Mucosa of stomach (tissue), 1 donor: ENCODE measurements around the gene INO80E.

Experiments
- H3K27me3 ChIP-seq: one replicate; pipeline ENCODE4 v1.7.0; 2013; ENCODE audit warnings: mild to moderate bottlenecking, low read length; ENCODE audit not compliant: control insufficient read depth, insufficient read depth
- H3K36me3 ChIP-seq: one replicate; pipeline ENCODE4 v1.7.0; 2013; ENCODE audit warnings: low read length; ENCODE audit not compliant: control insufficient read depth, insufficient read depth
- H3K4me1 ChIP-seq: one replicate; pipeline ENCODE4 v1.7.0; 2013; ENCODE audit warnings: mild to moderate bottlenecking, low read length; ENCODE audit not compliant: control insufficient read depth, insufficient read depth
- H3K4me3 ChIP-seq: one replicate; pipeline ENCODE4 v1.7.0; 2013; ENCODE audit warnings: low read length
- H3K9ac ChIP-seq: one replicate; pipeline ENCODE4 v1.7.0; 2013; ENCODE audit warnings: mild to moderate bottlenecking, low read length, moderate library complexity
- H3K9me3 ChIP-seq: one replicate; pipeline ENCODE4 v1.7.0; 2013; ENCODE audit warnings: mild to moderate bottlenecking, low read length, moderate library complexity; ENCODE audit not compliant: control insufficient read depth
- donor health status: Pancreatic carcinoma.

INO80E gene

DNA sequence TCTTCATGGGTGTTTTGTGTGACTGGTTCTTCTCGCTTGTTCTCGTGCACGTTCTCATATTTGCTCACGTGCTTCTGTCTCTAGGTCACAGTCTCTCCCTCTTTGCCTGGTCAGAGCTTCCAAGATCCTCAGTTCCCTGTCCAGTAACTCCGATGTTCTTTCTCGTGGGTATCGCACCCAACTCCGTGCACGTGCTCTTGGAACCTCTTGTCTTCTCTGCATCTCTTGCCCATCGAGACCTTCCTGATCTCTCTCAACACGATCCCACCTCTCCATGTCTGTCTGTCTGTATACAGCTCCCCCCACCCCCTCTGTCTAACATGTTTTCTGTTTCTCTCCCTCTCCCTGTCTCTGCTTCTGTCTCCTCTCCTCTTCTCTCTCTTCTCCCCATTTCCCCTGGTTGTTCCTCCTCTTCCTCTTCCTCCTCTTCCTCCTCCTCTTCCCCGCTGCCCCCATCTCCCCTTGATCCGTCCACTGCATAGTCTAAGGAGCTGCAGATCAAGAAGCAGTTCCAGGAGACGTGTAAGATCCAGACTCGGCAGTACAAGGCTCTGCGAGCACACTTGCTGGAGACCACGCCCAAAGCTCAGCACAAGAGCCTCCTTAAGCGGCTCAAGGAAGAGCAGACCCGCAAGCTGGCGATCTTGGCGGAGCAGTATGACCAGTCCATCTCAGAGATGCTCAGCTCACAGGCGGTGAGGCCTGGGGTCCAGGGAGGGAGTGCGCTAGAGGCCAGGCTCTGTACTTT lies 6.8 kb upstream of the INO80E start:
- Histone ChIP-seq H3K27me3 (no peaks in the 10 kb centered on the region), H3K4me1 (peaks cover 22% of the 10 kb centered on the region), H3K4me3 (no peak overlapping the region), H3K9ac (no peak overlapping the region), H3K9me3 (no peaks in the 10 kb centered on the region), H3K36me3 (peaks cover 29% of the 10 kb centered on the region)

- Histone ChIP-seq H3K9me3 (no peaks in the 10 kb centered on the region), H3K36me3 (peaks cover 23% of the 10 kb centered on the region), H3K9ac (no peak overlapping the region), H3K4me1 (peaks cover 29% of the 10 kb centered on the region), H3K27me3 (no peaks in the 10 kb centered on the region), H3K4me3 (no peak overlapping the region)
These were observed 6.0 kb upstream of the INO80E start for GRCh38 chr16:29990034-29990433.

DNA sequence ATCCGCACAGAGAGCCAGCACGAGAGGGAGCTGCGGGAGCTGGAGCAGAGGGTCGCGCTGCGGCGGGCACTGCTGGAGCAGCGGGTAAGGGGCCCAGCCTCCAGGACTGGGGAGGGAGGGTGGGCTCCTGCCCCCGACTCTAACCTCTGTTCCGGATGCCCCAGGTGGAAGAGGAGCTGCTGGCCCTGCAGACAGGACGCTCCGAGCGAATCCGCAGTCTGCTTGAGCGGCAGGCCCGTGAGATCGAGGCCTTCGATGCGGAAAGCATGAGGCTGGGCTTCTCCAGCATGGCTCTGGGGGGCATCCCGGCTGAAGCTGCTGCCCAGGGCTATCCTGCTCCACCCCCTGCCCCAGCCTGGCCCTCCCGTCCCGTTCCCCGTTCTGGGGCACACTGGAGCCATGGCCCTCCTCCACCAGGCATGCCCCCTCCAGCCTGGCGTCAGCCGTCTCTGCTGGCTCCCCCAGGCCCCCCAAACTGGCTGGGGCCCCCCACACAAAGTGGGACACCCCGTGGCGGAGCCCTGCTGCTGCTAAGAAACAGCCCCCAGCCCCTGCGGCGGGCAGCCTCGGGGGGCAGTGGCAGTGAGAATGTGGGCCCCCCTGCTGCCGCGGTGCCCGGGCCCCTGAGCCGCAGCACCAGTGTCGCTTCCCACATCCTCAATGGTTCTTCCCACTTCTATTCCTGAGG lies 5.0 kb upstream of the INO80E start:
- Histone ChIP-seq H3K9ac (no peak overlapping the region), H3K36me3 (peaks cover 14% of the 10 kb centered on the region), H3K4me3 (no peak overlapping the region), H3K4me1 (peaks cover 29% of the 10 kb centered on the region), H3K9me3 (no peaks in the 10 kb centered on the region), H3K27me3 (no peaks in the 10 kb centered on the region)

- H3K27me3 ChIP-seq: no peaks in the 10 kb centered on the region
- H3K4me3 ChIP-seq: no peak overlapping the region
- H3K9ac ChIP-seq: no peak overlapping the region
- H3K4me1 ChIP-seq: peaks cover 30% of the 10 kb centered on the region
- H3K9me3 ChIP-seq: no peaks in the 10 kb centered on the region
- peaks cover 14% of the 10 kb centered on the region for H3K36me3 ChIP-seq
These were observed 4.5 kb upstream of the INO80E start for GRCh38 chr16:29991571-29991904.

DNA sequence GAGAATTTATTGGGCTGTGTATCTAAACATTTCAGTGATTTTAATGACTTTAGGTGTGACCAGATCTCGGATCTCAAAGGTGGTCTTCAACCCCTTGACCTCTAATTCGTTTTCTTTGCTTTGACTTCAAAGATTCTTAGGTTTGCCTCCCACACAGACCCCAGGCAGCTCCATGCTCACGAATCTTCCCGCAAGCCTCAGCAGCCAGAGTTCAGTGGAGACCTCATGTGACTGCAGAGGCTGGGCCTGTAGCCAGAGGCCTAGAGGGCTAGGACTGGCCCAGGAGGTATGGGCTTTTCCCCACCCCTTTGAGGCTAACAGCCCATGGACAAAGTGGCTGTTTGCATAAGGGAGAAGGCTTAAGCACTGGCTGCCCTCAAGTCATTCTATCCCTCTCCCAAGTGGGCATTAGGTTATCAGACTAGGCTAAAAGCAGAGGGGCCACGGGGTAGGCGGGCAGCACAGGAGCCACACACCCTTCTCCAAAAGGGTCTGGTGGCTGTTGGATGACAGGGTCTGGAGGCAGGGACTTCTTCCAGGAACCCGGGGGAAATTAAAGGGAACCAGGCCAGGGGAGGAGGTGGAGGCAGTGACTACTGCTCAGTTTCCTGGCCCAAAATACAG lies 3.6 kb upstream of the INO80E start:
- H3K36me3 ChIP-seq: peaks cover 10% of the 10 kb centered on the region
- no peaks in the 10 kb centered on the region for H3K9me3 ChIP-seq
- H3K27me3 ChIP-seq: no peaks in the 10 kb centered on the region
- no peak overlapping the region for H3K9ac ChIP-seq
- H3K4me3 ChIP-seq: no peak overlapping the region
- peaks cover 35% of the 10 kb centered on the region for H3K4me1 ChIP-seq

GRCh38 chr16:29993191-29993902 lies 2.7 kb upstream of the INO80E start:
- Histone ChIP-seq H3K9ac (no peak overlapping the region), H3K4me3 (no peak overlapping the region), H3K4me1 (peaks cover 35% of the 10 kb centered on the region), H3K36me3 (peaks cover 10% of the 10 kb centered on the region), H3K9me3 (no peaks in the 10 kb centered on the region), H3K27me3 (no peaks in the 10 kb centered on the region)

GRCh38 chr16:29993903-29994599 lies 2.0 kb upstream of the INO80E start:
- no peak overlapping the region for H3K4me3 ChIP-seq
- H3K27me3 ChIP-seq: no peaks in the 10 kb centered on the region
- H3K9me3 ChIP-seq: no peaks in the 10 kb centered on the region
- peaks cover 4% of the 10 kb centered on the region for H3K36me3 ChIP-seq
- H3K9ac ChIP-seq: peak overlapping the region; percentile 87
- peaks cover 31% of the 10 kb centered on the region for H3K4me1 ChIP-seq

GRCh38 chr16:29994600-29995323 lies 1.3 kb upstream of the INO80E start:
- H3K9ac ChIP-seq: peak overlapping the region; percentile 87
- H3K27me3 ChIP-seq: no peaks in the 10 kb centered on the region
- H3K4me3 ChIP-seq: peak overlapping the region; percentile 85
- no peaks in the 10 kb centered on the region for H3K9me3 ChIP-seq
- peaks cover 24% of the 10 kb centered on the region for H3K4me1 ChIP-seq
- no peaks in the 10 kb centered on the region for H3K36me3 ChIP-seq

DNA sequence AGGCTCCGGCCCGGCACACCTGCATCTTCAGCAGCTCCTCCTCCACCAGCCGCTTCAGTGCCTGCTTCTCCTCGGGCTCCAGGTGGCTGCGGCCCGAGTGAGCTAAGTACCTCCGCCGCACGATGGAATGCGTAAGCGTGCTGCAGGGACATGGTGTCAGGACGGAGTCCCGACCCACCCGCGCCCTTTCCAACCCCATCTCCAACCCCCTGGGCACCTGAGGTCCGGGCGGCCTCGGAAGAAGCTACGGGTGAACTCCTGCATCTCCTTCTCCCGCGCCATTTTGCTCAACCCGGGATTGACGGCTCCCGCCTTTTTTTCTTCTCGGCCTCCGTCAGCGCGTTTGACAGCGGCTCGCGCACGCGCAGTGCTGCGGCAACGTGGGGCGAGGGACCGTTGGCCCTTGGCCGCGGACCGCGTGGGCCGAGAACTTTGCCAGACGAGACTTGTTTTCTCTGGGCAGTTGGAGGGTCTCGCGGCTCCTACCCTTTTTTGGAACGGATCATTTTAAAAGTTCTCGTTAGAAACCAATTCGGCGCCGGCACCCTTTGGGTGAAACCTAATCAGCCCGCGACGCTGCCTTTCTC lies 624 bp upstream of the INO80E start, which contains the start of gene HIRIP3:
HIRIP3 (minus strand) TSS at position 294 of the 587 bp plus-strand sequence; CDS start at position 282, 12 bp downstream.
- H3K4me3 ChIP-seq: peak within 1 kb of the TSS; percentile 85
- no peaks in the 10 kb centered on the region for H3K9me3 ChIP-seq
- H3K36me3 ChIP-seq: no peaks in the 10 kb centered on the region
- H3K4me1 ChIP-seq: peaks cover 21% of the 10 kb centered on the region
- H3K9ac ChIP-seq: peak within 1 kb of the TSS; percentile 87
- H3K27me3 ChIP-seq: no peaks in the 10 kb centered on the region

DNA sequence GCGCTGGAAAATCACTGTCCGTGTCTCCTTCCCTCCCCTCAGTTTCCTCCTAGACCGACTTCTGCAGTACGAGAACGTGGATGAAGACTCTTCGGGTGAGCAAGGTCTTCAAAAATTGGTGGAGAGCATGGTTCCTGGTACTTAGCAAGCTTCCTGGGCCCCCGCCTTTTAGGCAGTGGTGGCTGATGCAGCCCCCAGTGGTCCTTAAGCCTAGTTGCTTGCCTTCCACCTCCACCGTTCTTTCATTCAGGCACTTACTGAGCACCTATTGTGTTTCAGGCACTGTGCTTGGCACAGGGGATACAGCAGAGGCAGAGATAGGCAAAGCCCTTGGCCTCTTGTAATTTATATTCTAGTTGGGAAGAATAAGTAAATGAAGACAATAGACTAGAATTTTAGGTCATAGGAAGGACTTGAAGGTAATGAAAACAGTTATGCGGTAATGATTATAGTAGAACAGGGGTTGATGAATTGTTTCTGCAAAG lies 767 bp downstream of the INO80E start:
- no peaks in the 10 kb centered on the region for H3K36me3 ChIP-seq
- H3K4me3 ChIP-seq: peak overlapping the region; percentile 69
- H3K27me3 ChIP-seq: no peaks in the 10 kb centered on the region
- peak overlapping the region; percentile 87 for H3K9ac ChIP-seq
- peaks cover 17% of the 10 kb centered on the region for H3K4me1 ChIP-seq
- no peaks in the 10 kb centered on the region for H3K9me3 ChIP-seq

DNA sequence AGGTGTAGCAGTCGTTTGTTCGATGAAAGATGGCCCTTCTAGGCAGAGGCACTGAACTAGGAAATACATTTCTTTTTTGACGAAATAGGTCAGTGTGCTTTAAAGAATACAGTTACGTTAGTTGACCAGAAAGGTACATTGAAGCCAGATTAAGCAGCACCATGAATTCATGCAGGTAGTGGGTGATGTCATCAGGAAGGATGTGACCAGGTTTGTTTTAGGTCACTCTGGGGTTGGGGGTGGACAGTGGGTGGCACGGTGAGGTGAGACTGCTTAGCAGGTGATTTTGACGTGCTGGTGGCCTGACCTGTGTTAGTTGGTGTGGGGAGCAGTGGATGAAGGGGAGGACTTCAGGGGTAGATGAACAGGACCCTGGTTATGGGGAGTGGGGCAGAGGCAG lies 3.6 kb downstream of the INO80E start:
- Histone ChIP-seq H3K4me3 (no peak overlapping the region), H3K36me3 (no peaks in the 10 kb centered on the region), H3K9me3 (no peaks in the 10 kb centered on the region), H3K4me1 (peaks cover 10% of the 10 kb centered on the region), H3K9ac (no peak overlapping the region), H3K27me3 (no peaks in the 10 kb centered on the region)
